ENCODE data around the gene XPC.

DNA sequence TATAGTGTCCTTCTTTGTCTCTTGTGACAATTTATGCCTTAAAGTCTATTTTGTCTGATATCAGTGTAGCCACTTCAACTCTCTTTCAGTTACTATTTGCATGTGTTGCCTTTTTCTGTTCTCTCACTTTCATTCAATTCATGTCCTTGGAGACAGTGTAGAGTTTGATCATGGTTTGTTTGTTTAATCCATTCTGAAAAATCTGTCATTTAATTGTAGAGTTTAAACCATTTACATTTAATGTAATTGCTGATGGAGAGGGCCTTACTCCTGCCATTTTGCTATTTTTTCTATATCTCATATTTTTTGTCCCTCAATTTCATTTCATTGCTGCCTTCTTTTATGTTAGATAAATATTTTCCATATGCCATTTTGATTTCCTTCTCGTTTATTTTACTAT, 42.5 kb upstream of the XPC start:
- TF ChIP-seq, protein P1, sequence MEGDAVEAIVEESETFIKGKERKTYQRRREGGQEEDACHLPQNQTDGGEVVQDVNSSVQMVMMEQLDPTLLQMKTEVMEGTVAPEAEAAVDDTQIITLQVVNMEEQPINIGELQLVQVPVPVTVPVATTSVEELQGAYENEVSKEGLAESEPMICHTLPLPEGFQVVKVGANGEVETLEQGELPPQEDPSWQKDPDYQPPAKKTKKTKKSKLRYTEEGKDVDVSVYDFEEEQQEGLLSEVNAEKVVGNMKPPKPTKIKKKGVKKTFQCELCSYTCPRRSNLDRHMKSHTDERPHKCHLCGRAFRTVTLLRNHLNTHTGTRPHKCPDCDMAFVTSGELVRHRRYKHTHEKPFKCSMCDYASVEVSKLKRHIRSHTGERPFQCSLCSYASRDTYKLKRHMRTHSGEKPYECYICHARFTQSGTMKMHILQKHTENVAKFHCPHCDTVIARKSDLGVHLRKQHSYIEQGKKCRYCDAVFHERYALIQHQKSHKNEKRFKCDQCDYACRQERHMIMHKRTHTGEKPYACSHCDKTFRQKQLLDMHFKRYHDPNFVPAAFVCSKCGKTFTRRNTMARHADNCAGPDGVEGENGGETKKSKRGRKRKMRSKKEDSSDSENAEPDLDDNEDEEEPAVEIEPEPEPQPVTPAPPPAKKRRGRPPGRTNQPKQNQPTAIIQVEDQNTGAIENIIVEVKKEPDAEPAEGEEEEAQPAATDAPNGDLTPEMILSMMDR (IDR thresholded peaks at IDR 0.05) = no peak
- TF ChIP-seq POLR2A (IDR thresholded peaks at IDR 0.05) (no peak), POLR2AphosphoS5 (IDR thresholded peaks at IDR 0.05) (no peak)
